Neural progenitor cell (in vitro differentiated cells): ENCODE measurements around the gene UBXN11. TPM values are rescaled to one million over a fixed set of nuclear protein-coding genes. Genes with fewer than 3 reads are reported as not detected.
A peak's percentile ranks its signal among the peaks of the same experiment; 100 is the strongest.

Experiments used
- DNase-seq: peaks from one replicate; pipeline ENCODE4 v3.0.0-alpha.2; 2016; ENCODE audit warnings: low spot score
- H2AFZ ChIP-seq: fragments of 200-600 bp; sonication (generic); replicated peaks from 2 replicates; pipeline ENCODE4 v1.6.1; 2016; ENCODE audit warnings: antibody characterized with exemption
- H3F3A ChIP-seq: fragments of 200-600 bp; sonication (generic); 2 replicates; pipeline ENCODE4 v1.6.1; 2016; ENCODE audit warnings: antibody characterized with exemption, low read depth
- H3K27ac ChIP-seq: fragments of 200-600 bp; sonication (generic); 2 replicates; pipeline ENCODE4 v1.5.1; 2016; ENCODE audit warnings: mild to moderate bottlenecking
- H3K27me3 ChIP-seq: fragments of 200-600 bp; sonication (generic); 2 replicates; pipeline ENCODE4 v1.6.1; 2016; ENCODE audit warnings: mild to moderate bottlenecking, moderate library complexity
- H3K36me3 ChIP-seq: fragments of 200-600 bp; sonication (generic); 2 replicates; pipeline ENCODE4 v1.5.1; 2016
- H3K4me1 ChIP-seq: fragments of 200-600 bp; sonication (generic); 2 replicates; pipeline ENCODE4 v1.6.1; 2016; ENCODE audit warnings: mixed run types
- H3K4me2 ChIP-seq: fragments of 200-600 bp; sonication (generic); 2 replicates; pipeline ENCODE4 v1.6.1; 2016
- H3K4me3 ChIP-seq: fragments of 200-600 bp; sonication (generic); 2 replicates; pipeline ENCODE4 v1.5.1; 2016
- H3K79me2 ChIP-seq: fragments of 200-600 bp; sonication (generic); 2 replicates; pipeline ENCODE4 v1.6.1; 2016; ENCODE audit warnings: low read depth
- H3K9ac ChIP-seq: fragments of 200-600 bp; sonication (generic); 2 replicates; pipeline ENCODE4 v1.6.1; 2016
- H3K9me3 ChIP-seq: fragments of 200-600 bp; sonication (generic); 2 replicates; pipeline ENCODE4 v1.5.1; 2016; ENCODE audit warnings: low read depth
- H4K20me1 ChIP-seq: fragments of 200-600 bp; sonication (generic); 2 replicates; pipeline ENCODE4 v1.6.1; 2016; ENCODE audit warnings: low read depth
- H3K27ac Mint-ChIP-seq: 3 replicates; pipeline ENCODE4 v1.8.0; 2021; ENCODE audit warnings: mixed read lengths
- H3K27me3 Mint-ChIP-seq: 2 replicates; pipeline ENCODE4 v1.8.0; 2022; ENCODE audit warnings: low read depth, mild to moderate bottlenecking, inconsistent platforms, moderate library complexity, mixed read lengths; ENCODE audit not compliant: insufficient read depth
- H3K36me3 Mint-ChIP-seq: 3 replicates; pipeline ENCODE4 v1.8.0; 2021; ENCODE audit warnings: mixed read lengths
- H3K4me1 Mint-ChIP-seq: 3 replicates; pipeline ENCODE4 v1.8.0; 2021; ENCODE audit warnings: mixed read lengths
- H3K4me3 Mint-ChIP-seq: 3 replicates; pipeline ENCODE4 v1.8.0; 2021; ENCODE audit warnings: mild to moderate bottlenecking, moderate library complexity, mixed read lengths
- H3K9me3 Mint-ChIP-seq: 3 replicates; pipeline ENCODE4 v1.8.0; 2020; ENCODE audit warnings: mixed read lengths
- EZH2 ChIP-seq: fragments of 200-600 bp; sonication (generic); IDR thresholded peaks from 2 replicates; pipeline ENCODE4 v1.6.1; 2017; ENCODE audit warnings: antibody characterized with exemption, mild to moderate bottlenecking, moderate library complexity
- EZH2phosphoT487 ChIP-seq: fragments of 200-600 bp; sonication (generic); IDR thresholded peaks from 2 replicates; pipeline ENCODE4 v1.6.1; 2017; ENCODE audit warnings: antibody characterized with exemption
- total RNA-seq: library from RNA; depleted of rRNA; stranded (reverse); fragments of >200 nt; gene quantifications from 2 replicates; pipeline ENCODE4 v1.2.3, GENCODE V29; 2015; ENCODE audit warnings: low replicate concordance
- TF ChIP-seq, protein P1 (sequence below): fragments of 200-600 bp; sonication (generic); IDR thresholded peaks from 2 replicates; pipeline ENCODE4 v1.5.1; 2017; ENCODE audit warnings: antibody characterized with exemption, mild to moderate bottlenecking

UBXN11 gene
- total RNA-seq, 1 donor from 2014 or later: 5.9 TPM

DNA sequence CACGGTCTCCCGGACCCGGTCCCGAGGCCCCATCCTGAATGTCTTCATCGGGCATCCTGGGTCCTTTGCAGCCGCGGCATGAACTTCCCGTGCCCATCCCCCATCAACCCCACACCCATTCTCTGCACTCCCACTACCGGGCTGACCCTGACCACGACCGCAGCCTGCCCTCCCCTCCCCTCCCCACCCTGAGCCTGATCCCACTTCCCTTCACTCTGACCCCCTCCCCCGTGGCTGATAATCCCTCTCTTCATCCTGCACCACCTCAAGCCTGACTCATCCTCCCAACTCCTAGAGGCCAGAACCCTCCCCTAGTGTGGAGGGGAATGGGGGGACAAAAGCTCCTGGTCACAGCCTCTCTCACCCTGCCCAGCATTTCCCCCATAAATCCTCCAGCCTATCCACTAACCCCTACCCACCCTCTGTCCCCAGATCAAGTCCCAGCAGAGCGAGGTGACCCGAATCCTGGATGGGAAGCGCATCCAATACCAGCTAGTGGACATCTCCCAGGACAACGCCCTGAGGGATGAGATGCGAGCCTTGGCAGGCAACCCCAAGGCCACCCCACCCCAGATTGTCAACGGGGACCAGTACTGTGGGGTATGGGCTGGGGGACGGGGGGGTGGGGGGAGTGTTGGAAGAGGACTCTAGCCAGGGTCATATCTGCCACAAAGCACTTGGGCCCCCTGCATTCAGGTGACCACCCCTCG, 25.9 kb downstream of the UBXN11 start:
- Histone ChIP-seq H2AFZ (no peak overlapping the region), H3K79me2 (peaks cover 23% of the 10 kb centered on the region), H3K27ac (peak overlapping the region; percentile 50), H3K9ac (peak overlapping the region; percentile 12), H4K20me1 (peaks cover 11% of the 10 kb centered on the region), H3K4me3 (peak overlapping the region; percentile 76), H3K4me1 (peaks cover 24% of the 10 kb centered on the region), H3K36me3 (no peaks in the 10 kb centered on the region), H3K9me3 (no peaks in the 10 kb centered on the region), H3K4me2 (peak overlapping the region; percentile 88), H3F3A (peaks cover 45% of the 10 kb centered on the region), H3K27me3 (no peaks in the 10 kb centered on the region)
- DNase-seq: no peak
- Mint-ChIP-seq H3K27me3 (peaks cover 9% of the 10 kb centered on the region), H3K4me1 (peaks cover 59% of the 10 kb centered on the region), H3K9me3 (no peaks in the 10 kb centered on the region), H3K27ac (peak overlapping the region; percentile 79), H3K4me3 (peak overlapping the region; percentile 90), H3K36me3 (peaks cover 20% of the 10 kb centered on the region)
- TF ChIP-seq, protein P1, sequence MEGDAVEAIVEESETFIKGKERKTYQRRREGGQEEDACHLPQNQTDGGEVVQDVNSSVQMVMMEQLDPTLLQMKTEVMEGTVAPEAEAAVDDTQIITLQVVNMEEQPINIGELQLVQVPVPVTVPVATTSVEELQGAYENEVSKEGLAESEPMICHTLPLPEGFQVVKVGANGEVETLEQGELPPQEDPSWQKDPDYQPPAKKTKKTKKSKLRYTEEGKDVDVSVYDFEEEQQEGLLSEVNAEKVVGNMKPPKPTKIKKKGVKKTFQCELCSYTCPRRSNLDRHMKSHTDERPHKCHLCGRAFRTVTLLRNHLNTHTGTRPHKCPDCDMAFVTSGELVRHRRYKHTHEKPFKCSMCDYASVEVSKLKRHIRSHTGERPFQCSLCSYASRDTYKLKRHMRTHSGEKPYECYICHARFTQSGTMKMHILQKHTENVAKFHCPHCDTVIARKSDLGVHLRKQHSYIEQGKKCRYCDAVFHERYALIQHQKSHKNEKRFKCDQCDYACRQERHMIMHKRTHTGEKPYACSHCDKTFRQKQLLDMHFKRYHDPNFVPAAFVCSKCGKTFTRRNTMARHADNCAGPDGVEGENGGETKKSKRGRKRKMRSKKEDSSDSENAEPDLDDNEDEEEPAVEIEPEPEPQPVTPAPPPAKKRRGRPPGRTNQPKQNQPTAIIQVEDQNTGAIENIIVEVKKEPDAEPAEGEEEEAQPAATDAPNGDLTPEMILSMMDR: no peak
- TF ChIP-seq EZH2: no peak

DNA sequence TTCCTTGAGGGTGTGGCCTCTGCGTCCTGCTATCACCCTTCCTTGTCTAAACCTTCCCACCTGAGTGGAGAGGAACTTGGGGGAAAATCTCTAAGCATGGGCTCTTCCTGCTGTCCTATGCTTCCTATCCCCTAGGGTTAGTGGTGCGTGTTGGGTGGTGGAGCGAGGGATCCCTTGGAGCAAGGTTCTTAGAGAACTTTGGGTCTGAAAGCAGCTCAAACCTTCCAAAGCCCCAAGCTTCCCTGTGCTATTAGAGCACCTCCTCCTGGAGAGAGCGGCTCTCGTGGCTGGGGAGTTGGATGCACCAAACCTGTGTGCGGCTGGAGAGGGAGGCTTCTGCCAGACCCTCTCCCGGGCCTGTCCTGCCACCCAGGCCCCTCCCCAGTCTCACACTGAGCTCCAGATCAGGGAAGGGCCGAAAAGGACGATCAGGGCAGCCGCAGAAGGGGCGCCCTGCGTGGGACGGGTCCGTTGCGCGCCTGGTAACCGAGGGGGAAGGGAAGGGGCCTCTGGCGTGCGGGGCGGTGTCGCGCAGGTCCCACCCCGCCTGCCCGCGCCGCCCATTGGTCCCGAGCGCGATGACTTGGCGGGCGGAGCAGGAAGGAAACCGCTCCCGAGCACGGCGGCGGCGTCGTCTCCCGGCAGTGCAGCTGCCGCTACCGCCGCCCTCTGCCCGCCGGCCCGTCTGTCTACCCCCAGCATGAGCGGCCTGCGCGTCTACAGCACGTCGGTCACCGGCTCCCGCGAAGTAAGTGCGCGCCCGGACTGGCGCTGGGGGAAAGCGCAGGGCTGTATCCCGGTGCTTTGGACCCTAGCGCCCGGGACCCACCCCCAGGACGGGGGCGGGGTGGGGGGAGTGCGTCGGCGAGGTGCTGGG, 26.7 kb downstream of the UBXN11 start, which contains the start of gene SH3BGRL3:
SH3BGRL3 (plus strand) TSS at position 631 of the 877 bp plus-strand sequence; CDS start at position 701, 70 bp downstream.
- Histone ChIP-seq H3K4me3 (peak within 1 kb of the TSS; percentile 76), H3K4me2 (peak within 1 kb of the TSS; percentile 88), H3F3A (peaks cover 48% of the 10 kb centered on the region), H3K27ac (peak within 1 kb of the TSS; percentile 50), H3K27me3 (no peaks in the 10 kb centered on the region), H3K79me2 (peaks cover 23% of the 10 kb centered on the region), H2AFZ (peak within 1 kb of the TSS; percentile 63), H3K4me1 (peaks cover 21% of the 10 kb centered on the region), H3K36me3 (no peaks in the 10 kb centered on the region), H4K20me1 (peaks cover 11% of the 10 kb centered on the region), H3K9ac (peak within 1 kb of the TSS; percentile 12), H3K9me3 (no peaks in the 10 kb centered on the region)
- peak; percentile 91 for DNase-seq
- Mint-ChIP-seq H3K27me3 (peaks cover 9% of the 10 kb centered on the region), H3K4me3 (peak within 1 kb of the TSS; percentile 90), H3K36me3 (peaks cover 22% of the 10 kb centered on the region), H3K4me1 (peaks cover 58% of the 10 kb centered on the region), H3K27ac (peak within 1 kb of the TSS; percentile 79), H3K9me3 (no peaks in the 10 kb centered on the region)
- TF ChIP-seq EZH2phosphoT487: no peak
- TF ChIP-seq, protein P1: peak; percentile 57

- Mint-ChIP-seq H3K27ac (peak overlapping the region; percentile 72), H3K4me3 (peak overlapping the region; percentile 90), H3K9me3 (no peaks in the 10 kb centered on the region), H3K36me3 (peaks cover 30% of the 10 kb centered on the region), H3K4me1 (peaks cover 58% of the 10 kb centered on the region), H3K27me3 (peaks cover 6% of the 10 kb centered on the region)
- H3K4me1 ChIP-seq: peaks cover 21% of the 10 kb centered on the region
- H3K4me2 ChIP-seq: peak overlapping the region; percentile 88
- H3K9me3 ChIP-seq: no peaks in the 10 kb centered on the region
- peak overlapping the region; percentile 76 for H3K4me3 ChIP-seq
- peaks cover 56% of the 10 kb centered on the region for H3F3A ChIP-seq
- H3K27me3 ChIP-seq: no peaks in the 10 kb centered on the region
- no peak overlapping the region for H2AFZ ChIP-seq
- no peak for TF ChIP-seq EZH2phosphoT487
- TF ChIP-seq, protein P1: no peak
- TF ChIP-seq EZH2: no peak
- DNase-seq: peak; percentile 24
- H3K36me3 ChIP-seq: no peaks in the 10 kb centered on the region
- H3K79me2 ChIP-seq: peaks cover 23% of the 10 kb centered on the region
- H3K27ac ChIP-seq: no peak overlapping the region
- H3K9ac ChIP-seq: no peak overlapping the region
- H4K20me1 ChIP-seq: peaks cover 11% of the 10 kb centered on the region
Measured at GRCh38 chr1:26278724-26279455, 27.5 kb downstream of the UBXN11 start.
